Liver (tissue), 9 donors: Measurements from ENCODE around the gene ANO5. TPM values are rescaled to one million over a fixed set of nuclear protein-coding genes. Genes with fewer than 3 reads are reported as not detected.

Experiments used
- DNase-seq: peaks from one replicate; pipeline ENCODE4 v3.0.0-alpha.2; 2017; ENCODE audit warnings: low spot score
- H3K27ac ChIP-seq, 2 donors: one replicate each; pipeline ENCODE4 v1.7.0; 2013; ENCODE audit warnings: inconsistent platforms in 2 of 2, low read length in 2 of 2, control low read depth in 1 of 2, low read depth in 1 of 2, mild to moderate bottlenecking in 1 of 2
- H3K27me3 ChIP-seq, 4 donors: one replicate each; pipeline versions ENCODE4 v1.6.1 to v1.7.0; 2013; ENCODE audit warnings: low read length in 3 of 4, inconsistent platforms in 1 of 4, mild to moderate bottlenecking in 1 of 4, moderate library complexity in 1 of 4; ENCODE audit not compliant: control insufficient read depth in 4 of 4, insufficient read depth in 4 of 4
- H3K36me3 ChIP-seq, 4 donors: one replicate each; pipeline versions ENCODE4 v1.6.1 to v1.7.0; 2013; ENCODE audit warnings: low read length in 3 of 4, mild to moderate bottlenecking in 3 of 4, low read depth in 1 of 4, moderate library complexity in 1 of 4; ENCODE audit not compliant: control insufficient read depth in 4 of 4, insufficient read depth in 3 of 4
- H3K4me1 ChIP-seq, 4 donors: one replicate each; pipeline versions ENCODE4 v1.6.1 to v1.7.0; 2013; ENCODE audit warnings: low read length in 3 of 4, mild to moderate bottlenecking in 3 of 4, moderate library complexity in 1 of 4; ENCODE audit not compliant: control insufficient read depth in 4 of 4, insufficient read depth in 4 of 4
- H3K4me3 ChIP-seq, 3 donors: one replicate each; pipeline versions ENCODE4 v1.6.1 to v1.7.0; 2013; ENCODE audit warnings: low read length in 3 of 3, control low read depth in 1 of 3, low read depth in 1 of 3, mild to moderate bottlenecking in 1 of 3
- H3K9ac ChIP-seq, 2 donors: one replicate each; pipeline ENCODE4 v1.7.0; 2013; ENCODE audit warnings: low read length in 2 of 2, mild to moderate bottlenecking in 2 of 2, moderate library complexity in 2 of 2, control low read depth in 1 of 2, low read depth in 1 of 2
- H3K9me3 ChIP-seq, 4 donors: one replicate each; pipeline versions ENCODE4 v1.6.1 to v1.7.0; 2013; ENCODE audit warnings: low read length in 3 of 4; ENCODE audit not compliant: control insufficient read depth in 4 of 4
- ATF3 ChIP-seq: IDR thresholded peaks from 2 replicates; pipeline ENCODE4 v1.6.1; 2016; ENCODE audit warnings: antibody characterized with exemption
- CTCF ChIP-seq: fragments of 150-350 bp; IDR thresholded peaks from 2 replicates; pipeline ENCODE4 v1.5.1; 2017; ENCODE audit warnings: improper control_type of control experiment, low read depth, low read length; ENCODE audit not compliant: missing input control
- EGR1 ChIP-seq, 2 donors: IDR thresholded peaks; 2 replicates each; pipeline ENCODE4 v1.6.1; 2016 to 2018; ENCODE audit warnings: antibody characterized with exemption in 2 of 2, low read depth in 2 of 2
- FOXA1 ChIP-seq: IDR thresholded peaks from 2 replicates; pipeline ENCODE4 v1.6.1; 2016; ENCODE audit warnings: antibody characterized with exemption
- FOXA2 ChIP-seq: IDR thresholded peaks from 2 replicates; pipeline ENCODE4 v1.6.1; 2016; ENCODE audit warnings: antibody characterized with exemption
- GABPA ChIP-seq, 2 donors: IDR thresholded peaks in 1 of 2; conservative IDR thresholded peaks in 1 of 2; 2 replicates each; pipeline ENCODE4 v1.6.1; 2016; ENCODE audit warnings: antibody characterized with exemption in 2 of 2, mild to moderate bottlenecking in 1 of 2, moderate library complexity in 1 of 2
- HNF4A ChIP-seq, 2 donors: conservative IDR thresholded peaks; 2 replicates each; pipeline ENCODE4 v1.6.1; 2016; ENCODE audit warnings: antibody characterized with exemption in 2 of 2, mild to moderate bottlenecking in 2 of 2
- HNF4G ChIP-seq: IDR thresholded peaks from 2 replicates; pipeline ENCODE4 v1.6.1; 2016; ENCODE audit warnings: antibody characterized with exemption
- JUND ChIP-seq, 2 donors: IDR thresholded peaks; 2 replicates each; pipeline ENCODE4 v1.6.1; 2016; ENCODE audit warnings: antibody characterized with exemption in 2 of 2
- MAX ChIP-seq: IDR thresholded peaks from 2 replicates; pipeline ENCODE4 v1.6.1; 2016; ENCODE audit warnings: antibody characterized with exemption
- NR2F2 ChIP-seq: IDR thresholded peaks from 2 replicates; pipeline ENCODE4 v1.6.1; 2016; ENCODE audit warnings: antibody characterized with exemption
- RAD21 ChIP-seq, 2 donors: IDR thresholded peaks; 2 replicates each; pipeline ENCODE4 v1.6.1; 2016; ENCODE audit warnings: antibody characterized with exemption in 2 of 2, mild to moderate bottlenecking in 2 of 2
- REST ChIP-seq: IDR thresholded peaks from 2 replicates; pipeline ENCODE4 v1.6.1; 2016; ENCODE audit warnings: antibody characterized with exemption, mild to moderate bottlenecking
- RXRA ChIP-seq, 2 donors: IDR thresholded peaks; 2 replicates each; pipeline ENCODE4 v1.6.1; 2017 to 2018; ENCODE audit warnings: antibody characterized with exemption in 2 of 2, mild to moderate bottlenecking in 1 of 2
- SP1 ChIP-seq: IDR thresholded peaks from 2 replicates; pipeline ENCODE4 v1.6.1; 2018; ENCODE audit warnings: antibody characterized with exemption, mild to moderate bottlenecking
- TAF1 ChIP-seq: conservative IDR thresholded peaks from 2 replicates; pipeline ENCODE4 v1.6.1; 2016; ENCODE audit warnings: antibody characterized with exemption, mild to moderate bottlenecking
- YY1 ChIP-seq: IDR thresholded peaks from 2 replicates; pipeline ENCODE4 v1.6.1; 2016; ENCODE audit warnings: antibody characterized with exemption, mild to moderate bottlenecking
- ZBTB33 ChIP-seq: IDR thresholded peaks from 2 replicates; pipeline ENCODE4 v1.6.1; 2016; ENCODE audit warnings: antibody characterized with exemption
- WGBS: extraction: QIAGEN DNeasy Blood & Tissue Kit; methylation state at CpG from one replicate; pipeline ENCODE4 v1.1.7; 2013; 5-methylcytosine and 5-hydroxymethylcytosine counted together
- polyA plus RNA-seq, 2 donors: library from polyadenylated mRNA; stranded (reverse) in 1 of 2; unstranded in 1 of 2; fragments of 200-250 nt in 1 of 2; fragments of >200 nt in 1 of 2; fragmentation: Nextera tagmentation in 1 of 2; extraction: Ambion mirVana in 1 of 2; gene quantifications; one replicate each; pipeline versions ENCODE4 v1.2.1 to v1.2.3, GENCODE V29; 2013 to 2015
- total RNA-seq, 2 donors: library from RNA; depleted of rRNA; stranded (reverse); fragments of >200 nt; gene quantifications; one replicate each; pipeline ENCODE4 v1.2.3, GENCODE V29; 2014
- donor health status: healthy.
- donor health status: healthy.
- donor health status: healthy.
- donor health status: healthy.
- donor health status: healthy.

Gene ANO5
- total and polyA plus RNA-seq, 4 donors: 1.0 to 4.5 (median 1.2) TPM

- Histone ChIP-seq H3K4me3 (no peak overlapping the region), H3K9ac (no peak overlapping the region), H3K27ac (no peak overlapping the region), H3K9me3 (no peaks in the 10 kb centered on the region), H3K27me3 (no peaks in the 10 kb centered on the region), H3K4me1 (peaks cover 0 to 1% (median 0%) of the 10 kb centered on the region in 4 donors), H3K36me3 (no peaks in the 10 kb centered on the region)
- TF ChIP-seq FOXA1 (no peak), HNF4G (no peak), FOXA2 (no peak), HNF4A (conservative IDR thresholded peaks at IDR 0.05) (no peak), GABPA (IDR thresholded peaks at IDR 0.05 in 1 of 2, conservative IDR thresholded peaks at IDR 0.05 in 1 of 2) (no peak), ZBTB33 (no peak), EGR1 (IDR thresholded peaks at IDR 0.05; ENCODE audit: low read depth in 2 of 2) (no peak), NR2F2 (no peak), MAX (no peak), RXRA (IDR thresholded peaks at IDR 0.05) (no peak), JUND (IDR thresholded peaks at IDR 0.05) (no peak), RAD21 (IDR thresholded peaks at IDR 0.05) (no peak), SP1 (no peak), REST (no peak), CTCF (no peak), TAF1 (no peak), YY1 (no peak), ATF3 (no peak)
- no peak for DNase-seq
- WGBS: 79% methylated on average over 1 of the region's 1 CpG
Observed at GRCh38 chr11:22234743-22235142, 41.9 kb downstream of the ANO5 start.
